CD4-positive, alpha-beta T cell treated with Interleukin-21 for 1 hour (primary cell): Measurements from ENCODE around the gene PSMB10.
"Not testable (repeated sequence)": the region's sequence is repeated elsewhere in the genome, so short reads cannot be mapped to it uniquely, and the experiment has no call there.

ENCODE experiments used
- DNase-seq: peaks from one replicate; pipeline ENCODE4 v3.0.0-alpha.2; 2020

Gene PSMB10

DNA sequence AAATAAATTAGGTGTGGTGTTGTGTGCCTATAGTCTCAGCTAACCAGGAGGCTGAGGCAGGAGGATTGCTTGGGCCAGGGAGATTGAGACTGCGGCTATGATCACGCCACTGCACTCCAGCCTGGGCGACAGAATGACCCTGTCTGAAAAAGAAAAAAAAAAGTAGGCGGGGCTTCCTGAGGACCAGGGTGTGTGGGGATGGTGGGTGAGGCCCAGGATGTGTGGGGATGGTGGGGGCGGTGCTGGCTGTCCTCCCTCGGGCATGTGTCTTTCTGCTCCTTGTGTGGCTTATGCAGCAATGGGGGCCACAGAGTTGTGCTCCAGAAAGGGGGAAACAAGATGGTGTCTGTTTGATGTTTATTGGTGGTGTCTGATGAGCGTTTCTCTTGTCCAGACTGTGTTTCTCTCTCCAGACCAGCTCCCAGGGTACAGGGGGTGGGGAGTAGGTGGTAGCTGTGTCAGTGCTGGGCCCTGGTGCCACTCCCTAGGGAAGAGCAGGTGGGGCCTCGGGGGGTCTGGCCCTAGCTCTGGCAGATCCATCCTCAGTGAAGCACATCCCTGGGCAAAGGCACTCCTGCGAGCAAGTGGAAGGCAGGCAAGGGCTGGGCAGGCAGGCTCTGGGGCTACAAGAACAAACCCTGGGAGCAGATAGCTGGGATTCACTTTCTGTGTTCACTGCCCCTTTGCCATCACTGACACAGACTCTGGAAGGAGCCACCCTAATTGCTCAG lies 5.0 kb upstream of the PSMB10 start:
- DNase-seq: no peak

DNA sequence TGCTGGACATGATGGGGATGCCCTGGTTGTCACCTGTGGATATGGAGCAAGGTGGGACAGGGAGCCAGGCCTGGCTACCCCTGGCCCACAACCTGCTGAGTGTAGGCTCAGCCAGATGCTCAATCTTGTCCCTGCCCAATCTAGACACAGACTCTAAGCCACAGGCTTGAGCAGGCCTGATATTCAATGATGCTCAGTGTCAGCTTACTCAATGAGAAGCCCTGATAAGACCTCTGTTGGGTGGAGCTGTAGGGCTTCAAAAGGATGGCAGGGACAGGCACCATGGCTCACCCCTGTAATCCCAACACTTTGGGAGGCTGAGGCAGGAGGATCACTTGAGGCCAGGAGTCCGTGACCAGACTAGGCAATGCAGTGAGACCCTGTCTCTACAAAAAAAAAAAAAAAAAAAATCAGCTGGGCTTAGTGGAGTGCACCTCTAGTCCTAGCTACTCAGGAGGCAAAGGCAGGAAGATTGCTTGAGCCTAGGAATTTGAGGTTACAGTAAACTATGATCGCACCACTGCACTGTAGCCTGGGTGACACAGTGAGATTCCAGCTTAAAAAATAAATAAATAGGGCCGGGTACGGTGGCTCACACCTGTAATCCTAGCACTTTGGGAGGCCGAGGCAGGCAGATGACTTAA lies 3.9 kb upstream of the PSMB10 start:
- DNase-seq: no peak

DNA sequence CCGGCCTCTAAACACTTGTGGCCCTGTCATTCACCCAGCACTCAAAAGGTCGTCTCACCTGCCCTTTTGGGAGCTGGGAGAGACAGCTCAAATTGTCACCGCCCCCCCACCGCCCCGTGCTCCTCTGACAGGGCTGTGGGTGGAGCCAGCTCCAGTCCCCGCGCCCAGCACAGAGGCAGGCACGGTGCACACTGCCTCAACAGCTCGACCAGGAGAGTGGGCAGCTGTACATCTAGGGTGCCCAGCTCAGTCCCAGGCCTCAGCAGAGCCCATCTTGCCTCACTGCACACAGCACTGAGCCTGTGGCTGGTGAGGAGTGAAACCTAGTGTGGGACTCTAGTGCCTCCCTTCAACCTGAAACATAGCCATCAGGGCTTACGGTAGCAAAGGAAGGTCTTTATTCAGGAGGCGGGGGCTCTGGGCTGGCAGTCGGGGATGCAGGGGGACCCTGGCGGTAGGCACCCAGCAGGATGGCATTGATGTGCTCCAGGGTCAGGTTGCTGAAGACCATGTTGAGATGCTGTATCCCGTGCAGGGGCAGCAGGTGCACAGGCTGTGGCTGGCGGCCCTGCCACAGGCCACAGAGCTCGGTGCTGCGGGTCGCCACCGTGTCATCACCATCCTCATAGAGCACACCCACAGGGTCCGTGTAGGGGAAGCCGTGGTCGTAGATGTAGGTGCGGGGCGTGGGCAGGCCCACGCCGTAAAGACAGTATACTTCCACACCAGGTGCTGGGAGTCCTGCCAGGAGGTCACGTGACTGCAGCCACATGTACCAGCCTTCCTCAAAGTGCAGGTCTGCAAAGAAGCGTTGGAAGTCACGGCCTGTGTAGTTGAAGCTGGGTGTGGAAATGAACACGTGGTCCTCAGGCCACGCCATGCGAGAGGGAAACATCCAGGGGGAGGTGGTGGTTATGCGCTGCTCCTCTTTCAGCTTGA lies 3.1 kb upstream of the PSMB10 start:
- DNase-seq: peak; percentile 44

DNA sequence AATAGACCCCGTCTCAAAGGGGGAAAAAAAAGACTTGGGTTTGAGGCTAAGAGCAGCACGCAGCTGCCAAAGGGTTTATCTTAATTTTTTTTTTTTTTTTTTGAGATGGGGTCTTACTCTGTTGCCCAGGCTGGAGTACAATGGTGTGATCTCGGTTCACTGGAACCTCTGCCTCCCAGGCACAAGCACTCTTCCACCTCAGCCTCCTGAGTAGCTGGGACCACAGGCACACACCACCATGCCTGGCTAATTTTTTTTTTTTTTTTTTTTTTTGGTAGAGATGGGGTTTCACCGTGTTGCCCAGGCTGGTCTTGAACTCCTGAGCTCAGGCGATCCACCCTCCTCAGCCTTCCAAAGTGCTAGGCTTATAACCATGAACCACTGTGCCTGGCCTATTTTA lies 1.1 kb upstream of the PSMB10 start:
- DNase-seq: not testable (repeated sequence)

DNA sequence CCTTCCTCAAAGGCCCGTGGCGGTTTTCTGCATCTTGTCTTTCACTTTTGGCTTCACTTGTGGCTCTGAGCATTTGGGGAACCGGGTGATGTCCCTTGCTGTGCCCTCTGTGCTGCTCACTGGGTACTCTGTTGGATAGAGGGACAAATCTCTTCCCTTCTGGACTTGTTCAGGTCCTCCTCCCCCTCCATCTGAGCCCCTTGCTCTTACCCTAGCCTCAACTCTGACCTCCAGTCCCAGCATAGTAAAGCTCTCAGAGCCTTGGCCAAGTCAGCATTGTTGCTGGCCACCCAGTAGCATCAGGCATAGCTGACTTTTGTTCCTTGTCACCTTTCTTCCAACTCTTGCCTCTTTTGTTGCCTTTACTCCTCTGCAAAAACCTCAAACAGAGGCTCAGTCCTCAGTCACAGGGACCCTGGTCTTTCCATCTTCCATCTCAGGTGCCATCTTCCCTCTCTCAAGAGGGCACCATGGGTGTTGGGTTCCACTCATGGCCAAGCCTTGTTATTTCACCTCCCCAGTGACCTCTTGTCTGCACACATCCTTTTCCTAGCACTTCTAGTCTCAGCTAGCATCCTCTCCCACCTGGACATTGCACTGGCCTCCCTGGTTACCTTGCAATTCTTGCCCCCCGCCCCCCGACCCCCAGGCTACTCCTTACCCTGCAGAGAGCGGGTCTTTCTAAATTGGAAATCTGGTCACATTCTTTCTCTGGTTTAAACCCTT lies 393 bp upstream of the PSMB10 start:
- peak; percentile 86 for DNase-seq

DNA sequence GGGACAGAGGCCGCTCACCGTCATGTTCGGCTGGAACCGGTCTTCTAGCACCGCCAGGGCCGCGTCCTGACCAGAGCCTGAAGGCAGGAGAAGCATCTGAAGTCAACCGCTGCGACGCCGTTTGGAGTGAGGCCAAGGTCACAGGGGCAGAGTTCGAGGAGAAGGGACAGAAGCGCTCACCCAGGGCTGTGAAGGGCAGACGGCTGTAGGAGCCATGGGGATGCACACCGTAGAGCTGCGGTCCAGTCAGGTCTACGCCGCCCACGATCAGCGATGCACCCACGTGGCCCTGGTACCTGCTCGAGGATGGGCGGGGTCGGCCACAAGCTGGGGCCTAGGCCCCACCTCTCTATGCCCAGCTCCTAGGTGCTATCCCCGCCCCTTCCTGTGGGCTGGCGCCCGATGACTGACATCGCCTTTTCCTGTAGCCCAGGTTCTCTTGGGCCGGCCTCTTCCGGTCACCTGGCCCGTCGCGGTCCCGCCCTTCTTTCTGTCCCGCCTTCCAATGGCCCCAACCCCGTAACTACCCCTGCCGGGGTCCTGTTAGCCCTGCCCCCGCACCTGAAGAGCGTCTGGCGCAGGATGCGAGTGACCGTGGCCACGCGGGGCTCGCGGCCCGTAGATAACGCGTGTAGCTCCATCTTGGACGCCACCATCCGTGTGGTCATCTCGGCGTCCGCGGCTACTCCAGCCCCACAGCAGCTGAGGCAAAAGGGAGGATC lies 1.1 kb downstream of the PSMB10 start:
- peak; percentile 97 for DNase-seq

DNA sequence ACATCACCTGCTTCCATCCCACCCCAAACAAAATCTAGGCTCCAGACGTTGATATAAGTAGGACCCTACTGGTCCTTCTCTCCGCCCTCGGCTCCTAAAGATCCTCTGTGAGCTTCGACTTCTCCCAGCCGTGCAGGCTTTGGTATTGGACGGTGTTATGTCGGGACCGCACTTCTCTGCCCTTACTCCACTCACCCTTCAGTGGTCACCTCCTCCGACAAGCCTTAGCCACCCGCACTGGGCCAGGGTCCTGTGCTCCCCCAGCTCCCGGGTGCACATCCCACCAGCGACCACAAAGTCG lies 1.6 kb downstream of the PSMB10 start:
- DNase-seq: no peak

DNA sequence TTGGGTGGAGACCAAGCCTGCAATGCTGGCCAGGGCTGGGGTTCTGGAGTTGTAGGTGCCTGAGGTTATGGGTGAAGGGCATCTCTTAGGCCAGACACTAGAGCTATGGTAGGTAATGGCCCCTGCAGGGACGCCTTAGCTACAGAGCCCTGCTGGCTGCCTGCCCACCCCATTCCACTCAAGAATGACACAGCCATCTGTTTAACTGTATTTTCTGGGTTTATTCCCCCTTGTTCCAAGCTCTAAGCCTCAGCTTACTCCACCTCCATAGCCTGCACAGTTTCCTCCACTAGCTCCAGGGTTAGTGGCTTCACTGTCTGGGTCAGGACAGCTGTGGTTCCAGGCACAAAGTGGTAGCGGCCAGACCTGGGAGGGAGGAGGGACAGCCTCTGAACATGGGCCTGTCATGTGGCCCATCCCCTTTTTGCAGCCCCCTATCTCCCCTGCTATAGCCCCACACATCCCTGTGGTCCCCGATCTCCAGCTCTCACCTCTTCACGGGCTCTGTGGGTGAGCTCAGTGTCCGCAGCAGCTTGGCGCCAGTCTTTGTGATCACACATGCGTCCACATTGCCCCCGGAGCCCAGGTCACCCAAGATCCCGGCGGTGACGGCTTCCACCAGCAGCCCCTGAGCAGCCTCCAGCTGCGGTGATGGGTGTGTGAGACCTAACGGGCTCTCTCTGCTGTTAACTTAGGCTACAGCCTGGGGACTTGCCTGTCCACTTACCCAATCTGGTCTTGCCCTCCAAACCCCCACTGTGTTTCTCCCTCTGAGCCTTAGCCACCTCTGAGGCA lies 2.1 kb downstream of the PSMB10 start:
- no peak for DNase-seq

DNA sequence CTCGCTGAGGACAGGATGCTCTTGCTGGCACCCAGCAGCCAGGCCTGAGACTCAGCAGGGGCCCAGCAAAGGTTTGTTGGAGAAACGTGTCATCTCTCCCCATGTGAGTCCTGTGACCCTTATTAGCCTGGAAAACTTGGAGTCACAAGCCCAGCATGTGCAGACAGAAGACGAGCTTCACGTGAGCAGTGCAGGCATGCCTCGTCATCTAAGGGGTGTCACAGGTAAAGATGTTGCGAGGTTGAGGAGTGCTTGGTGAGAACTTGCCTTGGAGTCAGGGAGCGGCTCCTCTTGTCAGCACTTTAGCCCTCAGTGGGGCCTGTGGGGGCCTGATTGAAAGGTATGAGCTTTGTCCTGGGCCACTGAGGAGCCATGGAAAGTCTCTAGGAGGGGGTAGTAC lies 2.8 kb downstream of the PSMB10 start:
- no peak for DNase-seq

DNA sequence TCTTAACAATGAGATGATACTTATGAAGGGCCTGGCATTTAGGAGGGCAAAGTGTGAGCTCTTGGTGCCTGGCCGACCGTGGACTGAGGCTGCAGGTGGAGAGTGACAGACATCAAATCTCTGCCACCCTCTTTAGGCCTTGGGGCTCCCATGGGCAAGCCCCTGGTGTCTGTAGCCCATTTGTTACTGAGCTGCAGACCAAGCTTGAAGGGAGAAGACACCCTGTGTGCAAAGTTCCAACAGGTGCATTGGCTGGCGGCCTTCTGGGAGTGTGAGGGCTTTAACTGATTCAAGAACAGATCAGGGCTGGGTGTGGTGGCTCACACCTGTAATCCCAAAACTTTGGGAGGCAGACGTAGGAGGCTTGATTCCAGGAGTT lies 4.2 kb downstream of the PSMB10 start:
- DNase-seq: no peak

DNA sequence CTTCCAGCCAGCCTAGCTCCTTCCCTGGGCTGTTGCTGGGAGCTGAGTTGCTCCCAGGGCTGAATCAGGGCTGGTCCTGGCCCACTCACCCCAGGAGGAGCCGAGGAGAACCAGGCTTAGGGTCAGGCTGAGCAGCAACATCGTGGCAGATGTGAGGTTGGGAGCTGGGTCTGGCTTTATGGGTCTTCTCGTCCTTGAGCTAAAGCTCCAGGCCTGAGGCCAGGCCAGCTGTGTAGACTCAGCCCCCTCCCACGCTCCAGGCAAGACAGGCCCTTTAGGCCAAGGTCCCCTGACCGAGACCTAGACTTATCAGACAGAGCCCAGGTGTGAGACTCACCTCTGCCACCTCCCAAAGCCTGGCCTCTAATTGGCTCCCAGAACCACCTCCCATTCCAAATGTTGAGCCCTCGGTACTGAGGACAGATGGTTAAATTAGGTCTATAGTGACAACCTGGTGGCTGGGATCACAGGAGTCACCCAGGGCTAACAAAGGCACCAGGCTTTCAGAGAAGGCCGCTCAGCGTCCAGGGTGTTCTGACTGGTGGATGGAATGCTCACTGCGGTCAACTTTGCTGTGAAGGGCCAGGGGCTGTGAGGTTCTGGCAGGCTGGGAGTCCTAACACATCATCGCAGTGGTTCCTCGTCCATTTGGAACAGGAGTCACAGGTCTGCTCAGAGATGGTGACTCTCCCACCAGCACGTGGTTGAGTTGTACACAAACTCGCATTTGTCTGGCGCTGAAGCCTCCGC lies 4.8 kb downstream of the PSMB10 start, which contains the start of gene CTRL:
CTRL (minus strand) TSS at position 151 of the 750 bp plus-strand sequence; CDS start at position 141, 10 bp downstream.
- no peak for DNase-seq

DNA sequence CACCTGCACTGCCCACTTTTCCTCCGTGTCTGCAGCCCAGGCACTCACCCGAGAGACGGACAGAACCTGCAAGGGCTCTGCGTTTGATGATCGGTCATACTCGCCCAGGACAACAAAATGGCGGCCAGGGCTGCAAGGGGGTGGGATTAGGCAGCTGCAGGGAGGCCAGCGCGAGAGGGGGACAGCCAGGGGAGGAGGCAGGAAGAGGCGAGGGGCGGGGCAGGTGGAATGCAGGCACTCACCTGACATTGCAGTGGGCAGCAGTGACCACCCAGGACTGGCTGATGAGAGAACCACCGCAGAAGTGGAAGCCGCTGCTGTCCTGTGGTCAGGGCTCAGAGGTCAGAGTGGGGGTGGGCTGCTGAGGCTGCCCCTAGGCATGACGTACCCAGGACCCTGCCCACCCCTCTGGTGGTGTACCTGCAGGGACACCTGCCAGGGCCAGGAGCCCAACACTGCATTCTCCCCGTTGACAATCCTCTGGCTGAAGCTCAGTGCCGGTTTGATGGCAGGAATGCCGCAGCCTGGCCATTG lies 5.9 kb downstream of the PSMB10 start:
- DNase-seq: no peak

DNA sequence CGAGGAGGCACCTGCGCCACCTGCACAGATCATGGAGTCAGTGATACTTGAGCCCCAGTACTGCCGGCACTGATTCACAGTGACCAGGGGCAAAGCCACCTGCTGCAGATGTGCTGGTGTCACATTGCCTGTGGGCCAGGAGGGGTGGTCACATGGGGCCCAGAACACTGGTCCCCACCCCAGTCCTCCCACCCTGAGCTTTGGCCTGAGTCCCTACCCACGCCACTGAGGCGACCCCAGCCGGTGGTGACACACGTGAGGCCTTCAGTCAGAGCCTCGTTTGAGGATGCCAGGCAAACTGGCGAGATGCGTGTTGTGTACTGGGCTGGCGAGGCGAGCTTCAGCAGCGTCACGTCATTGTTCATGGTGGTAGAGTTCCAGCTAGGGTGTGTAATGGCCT lies 6.5 kb downstream of the PSMB10 start:
- DNase-seq: no peak

DNA sequence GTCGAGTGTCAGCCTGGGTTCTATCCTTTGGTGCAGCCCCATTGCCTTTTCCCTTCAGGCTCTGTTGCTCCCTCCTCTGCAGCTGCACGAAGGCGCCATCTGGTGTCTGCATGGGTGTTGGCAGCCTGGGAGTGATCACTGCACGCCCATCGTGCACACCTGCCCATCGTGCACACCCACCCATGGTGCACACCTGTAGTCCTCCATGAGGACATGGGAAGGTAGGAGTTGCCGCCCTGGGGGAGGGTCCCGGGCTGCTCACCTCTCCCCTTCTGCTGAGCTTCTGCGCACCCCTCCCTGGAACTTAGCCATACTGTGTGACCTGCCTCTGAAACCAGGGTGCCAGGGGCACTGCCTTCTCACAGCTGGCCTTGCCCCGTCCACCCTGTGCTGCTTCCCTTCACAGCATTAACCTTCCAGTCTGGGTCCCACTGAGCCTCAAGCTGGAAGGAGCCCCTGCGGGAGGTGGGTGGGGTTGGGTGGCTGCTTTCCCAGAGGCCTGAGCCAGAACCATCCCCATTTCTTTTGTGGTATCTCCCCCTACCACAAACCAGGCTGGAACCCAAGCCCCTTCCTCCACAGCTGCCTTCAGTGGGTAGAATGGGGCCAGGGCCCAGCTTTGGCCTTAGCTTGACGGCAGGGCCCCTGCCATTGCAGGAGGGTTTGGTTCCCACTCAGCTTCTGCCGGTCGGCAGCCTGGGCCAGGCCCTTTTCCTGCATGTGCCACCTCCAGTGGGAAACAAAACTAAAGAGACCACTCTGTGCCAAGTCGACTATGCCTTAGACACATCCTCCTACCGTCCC lies 7.9 kb downstream of the PSMB10 start:
- peak; percentile 81 for DNase-seq

DNA sequence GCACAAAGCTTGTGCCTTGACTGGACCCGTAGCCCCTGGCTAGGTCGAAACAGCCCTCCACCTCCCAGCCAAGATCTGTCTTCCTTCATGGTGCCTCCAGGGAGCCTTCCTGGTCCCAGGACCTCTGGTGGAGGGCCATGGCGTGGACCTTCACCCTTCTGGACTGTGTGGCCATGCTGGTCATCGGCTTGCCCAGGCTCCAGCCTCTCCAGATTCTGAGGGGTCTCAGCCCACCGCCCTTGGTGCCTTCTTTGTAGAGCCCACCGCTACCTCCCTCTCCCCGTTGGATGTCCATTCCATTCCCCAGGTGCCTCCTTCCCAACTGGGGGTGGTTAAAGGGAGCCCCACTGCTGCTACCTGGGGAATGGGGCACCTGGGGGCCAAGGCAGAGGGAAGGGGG lies 8.5 kb downstream of the PSMB10 start:
- no peak for DNase-seq

DNA sequence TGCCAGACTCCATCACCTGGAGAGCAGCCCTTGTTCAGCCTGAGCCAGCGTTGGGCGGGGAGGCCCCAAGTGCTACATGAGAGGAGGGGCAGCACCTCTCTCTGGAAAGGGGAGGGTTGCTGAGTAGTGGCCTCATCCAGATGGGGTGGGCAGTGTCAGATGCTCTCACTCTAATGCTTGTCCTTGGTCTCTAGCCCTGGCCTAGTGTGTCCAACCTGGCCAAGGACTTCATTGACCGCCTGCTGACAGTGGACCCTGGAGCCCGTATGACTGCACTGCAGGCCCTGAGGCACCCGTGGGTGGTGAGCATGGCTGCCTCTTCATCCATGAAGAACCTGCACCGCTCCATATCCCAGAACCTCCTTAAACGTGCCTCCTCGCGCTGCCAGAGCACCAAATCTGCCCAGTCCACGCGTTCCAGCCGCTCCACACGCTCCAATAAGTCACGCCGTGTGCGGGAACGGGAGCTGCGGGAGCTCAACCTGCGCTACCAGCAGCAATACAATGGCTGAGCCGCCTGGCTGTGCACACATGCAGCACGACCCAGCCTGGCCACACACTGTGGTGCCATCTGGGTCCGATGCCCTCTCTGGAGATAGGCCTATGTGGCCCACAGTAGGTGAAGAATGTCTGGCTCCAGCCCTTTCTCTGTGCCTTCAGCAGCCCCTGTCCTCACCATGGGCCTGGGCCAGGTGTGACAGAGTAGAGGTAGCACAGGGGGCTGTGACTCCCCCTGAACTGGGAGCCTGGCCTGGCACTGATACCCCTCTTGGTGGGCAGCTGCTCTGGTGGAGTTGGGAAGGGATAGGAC lies 9.3 kb downstream of the PSMB10 start:
- no peak for DNase-seq

DNA sequence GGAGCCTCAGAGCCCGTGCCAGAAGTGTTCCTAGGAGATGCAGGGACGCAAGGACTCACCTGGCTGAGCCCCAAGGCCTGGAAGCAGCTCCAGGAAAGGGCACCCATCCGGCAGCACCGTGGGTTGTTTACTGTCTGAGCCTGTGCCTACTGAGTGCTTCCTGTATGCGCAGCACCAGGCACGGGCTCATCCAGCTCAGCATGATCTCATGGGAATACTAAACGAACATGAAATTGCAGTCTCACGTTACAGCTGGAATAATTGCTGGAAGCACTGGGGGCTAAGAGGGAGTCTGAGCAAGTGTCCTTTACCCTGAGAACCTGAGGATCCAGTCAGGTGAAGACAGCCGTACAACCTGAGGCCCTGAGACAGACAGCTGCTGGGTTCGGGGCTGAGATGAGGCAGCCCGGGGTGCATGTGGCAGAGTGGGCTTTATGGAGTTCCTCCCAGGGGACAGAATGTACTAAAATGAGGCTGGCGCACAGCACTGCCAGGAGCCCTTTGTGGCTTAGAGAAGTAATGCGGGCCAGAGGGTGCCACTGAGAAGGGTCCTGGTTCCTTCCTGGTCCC lies 10.4 kb downstream of the PSMB10 start:
- no peak for DNase-seq
